ENCODE data around the gene FNDC3B. TPM values are rescaled to one million over a fixed set of nuclear protein-coding genes. Genes with fewer than 3 reads are reported as not detected.

The FNDC3B gene
- polyA plus RNA-seq, 1 donor: 56.3 TPM

DNA sequence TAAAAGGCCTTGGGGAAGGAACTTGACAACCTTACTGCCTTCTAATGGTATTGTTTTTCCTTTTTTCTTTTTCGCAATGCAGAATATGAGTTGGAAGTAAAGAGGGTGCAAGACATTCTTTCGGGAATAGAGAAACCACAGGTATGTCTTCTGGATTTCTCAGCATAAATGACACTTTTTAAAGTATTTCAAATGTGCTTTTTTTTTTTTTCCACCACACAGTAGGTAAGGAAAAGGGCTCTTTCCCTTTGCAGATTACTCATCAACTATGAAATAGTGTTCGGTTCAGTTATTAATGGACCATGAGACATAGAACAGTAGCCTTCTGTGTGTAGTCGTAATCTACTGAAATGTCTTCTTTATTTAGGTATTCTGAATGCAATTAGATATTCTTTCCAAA lies 246.5 kb downstream of the FNDC3B start:
- no peak for DNase-seq (ENCODE audit: low read depth)

DNA sequence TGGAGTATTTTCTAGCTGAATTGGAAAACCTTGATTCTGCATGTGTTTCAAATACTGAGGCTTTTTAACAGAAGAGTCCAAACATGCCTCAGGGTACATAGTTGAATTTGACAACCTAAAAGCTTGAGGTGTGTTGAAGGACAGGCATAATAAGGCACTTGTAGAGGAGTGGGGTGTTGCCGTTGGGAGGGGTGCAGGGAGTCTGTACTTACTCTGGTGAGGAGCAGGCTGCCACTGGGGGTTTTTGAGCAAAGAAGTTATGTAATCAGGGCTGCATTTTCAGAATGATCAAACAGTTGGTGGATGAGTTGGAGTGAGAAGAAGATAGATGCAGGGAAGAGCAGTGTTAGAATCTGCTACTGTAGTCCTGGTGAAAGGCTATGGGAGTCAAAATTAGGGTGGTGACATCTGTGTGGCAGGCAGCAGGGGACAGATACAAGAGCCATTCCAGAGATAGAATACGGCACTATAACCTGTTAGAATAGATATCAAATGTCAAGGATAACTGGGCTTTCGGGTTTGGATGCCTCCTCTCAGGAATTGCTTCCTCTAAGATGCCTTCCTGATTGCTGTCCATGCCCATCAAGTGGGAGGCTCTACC lies 247.3 kb downstream of the FNDC3B start:
- DNase-seq (ENCODE audit: low read depth): no peak

DNA sequence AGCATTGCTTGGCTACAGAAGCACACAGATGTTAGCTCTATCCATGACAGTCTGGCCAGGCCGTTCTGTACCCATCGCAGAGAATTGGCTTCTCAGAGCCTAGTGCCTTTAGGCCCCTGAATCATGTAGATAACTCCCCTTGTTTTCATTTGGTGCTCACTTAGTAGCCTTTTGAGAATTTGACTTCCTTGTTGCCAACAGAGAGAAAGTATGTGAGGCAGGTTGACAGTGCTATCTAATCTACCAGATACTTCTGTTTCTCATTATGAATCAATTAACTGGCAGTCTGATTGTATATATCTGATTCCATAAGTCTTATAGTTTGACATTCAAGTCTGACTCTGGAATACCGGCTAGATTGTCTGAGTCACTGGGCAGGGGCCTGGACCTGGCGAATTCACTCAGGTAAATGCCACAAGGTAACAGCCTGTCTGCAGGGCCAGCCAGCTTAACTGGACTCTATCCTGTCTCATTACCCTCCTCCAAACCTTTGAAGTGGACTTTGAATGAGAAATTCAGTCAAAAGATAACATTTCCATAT lies 248.6 kb downstream of the FNDC3B start:
- DNase-seq (ENCODE audit: low read depth): no peak

DNA sequence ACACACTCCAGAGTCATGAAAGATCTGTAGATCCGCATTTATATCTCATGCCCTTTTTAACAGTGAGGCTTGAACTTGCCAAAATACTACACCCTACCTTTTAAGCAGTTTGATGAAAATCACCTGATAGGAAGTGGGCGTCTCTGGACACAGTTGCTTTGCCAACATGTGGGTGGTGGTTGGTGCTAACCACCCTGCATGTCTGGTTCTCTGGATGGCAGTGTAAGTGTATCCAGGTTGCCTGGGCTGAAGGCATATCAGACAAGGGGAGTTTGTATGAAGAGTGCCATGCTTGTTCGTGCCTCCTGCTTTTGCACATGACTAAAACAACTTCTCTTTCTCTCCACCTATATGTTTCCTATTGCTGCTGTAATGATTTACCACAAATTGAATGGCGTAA lies 249.3 kb downstream of the FNDC3B start:
- DNase-seq (ENCODE audit: low read depth): no peak

DNA sequence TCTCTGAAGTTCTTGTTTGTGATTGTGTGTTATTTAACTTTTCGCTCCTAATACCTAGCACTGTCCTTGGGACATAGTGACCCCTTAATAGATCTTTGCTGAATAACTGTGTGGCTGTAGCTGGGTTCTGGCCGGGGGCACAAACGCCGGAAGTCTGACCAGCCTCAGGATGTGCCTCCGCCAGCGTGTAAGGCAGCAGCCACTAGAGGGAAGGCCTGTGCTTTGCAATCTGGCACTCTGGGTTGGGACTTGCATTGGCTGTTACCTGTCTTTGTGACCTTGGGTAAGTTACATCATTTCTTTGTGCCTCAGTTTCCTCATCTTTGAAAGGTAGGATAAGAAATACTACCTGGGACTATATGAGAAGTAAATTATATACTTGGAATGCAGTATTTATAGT lies 250.2 kb downstream of the FNDC3B start:
- DNase-seq (ENCODE audit: low read depth): no peak

DNA sequence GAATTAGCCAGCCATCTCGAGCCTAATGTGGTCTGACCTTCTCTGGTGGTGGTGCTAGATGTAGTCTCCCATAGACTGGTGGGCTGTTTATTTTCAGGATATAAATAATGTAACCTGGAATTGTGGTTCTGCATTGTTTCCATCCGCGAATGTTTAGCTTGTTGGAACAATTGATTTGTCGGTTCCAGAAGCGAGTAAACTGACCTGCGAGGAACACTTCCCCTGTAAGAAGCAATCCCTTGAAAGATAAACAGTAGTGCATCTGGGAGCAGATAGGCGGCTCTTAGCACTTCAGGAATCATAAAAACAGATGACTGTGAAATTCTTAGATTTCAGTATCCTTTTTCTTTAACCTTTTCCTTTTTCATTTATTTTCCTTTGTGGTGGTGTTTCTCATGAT lies 251.1 kb downstream of the FNDC3B start:
- DNase-seq (ENCODE audit: low read depth): no peak

DNA sequence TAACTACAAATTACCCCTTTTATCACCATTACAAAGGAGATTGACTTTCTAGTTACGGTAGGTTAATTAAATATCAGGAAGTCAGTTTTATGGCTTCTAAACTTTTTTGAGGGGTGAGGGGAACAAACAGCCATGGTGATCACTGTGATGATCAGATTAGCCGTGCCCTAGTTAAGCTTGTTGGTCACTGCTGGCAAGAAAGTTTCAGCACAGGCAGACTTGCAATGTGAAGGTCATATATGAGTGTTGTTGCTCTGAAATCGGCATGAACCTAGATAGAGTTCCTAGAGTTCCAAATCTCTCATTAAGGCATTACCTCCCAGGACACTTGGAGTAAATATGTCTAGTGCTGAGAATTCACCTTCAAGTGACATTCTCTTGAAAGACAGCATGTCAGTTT lies 252.3 kb downstream of the FNDC3B start:
- no peak for DNase-seq (ENCODE audit: low read depth)

DNA sequence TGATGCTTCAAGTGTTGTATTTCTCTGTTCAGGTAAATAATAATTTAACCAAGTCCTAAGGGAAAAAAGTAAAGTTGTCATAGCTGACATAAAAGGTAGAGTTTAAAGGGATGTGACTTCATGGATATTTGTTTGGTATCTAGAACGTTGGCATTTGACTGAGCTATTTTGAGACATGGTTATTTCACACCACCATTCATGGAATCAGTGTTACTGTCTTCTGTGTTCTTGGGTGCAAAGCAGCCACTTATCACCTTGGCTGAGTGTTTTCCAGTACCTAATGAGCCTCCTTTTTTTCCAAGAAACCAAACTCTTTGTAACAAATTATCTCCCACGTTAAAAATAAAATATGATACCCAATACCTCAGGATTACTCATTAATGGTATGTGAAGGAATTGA lies 253.0 kb downstream of the FNDC3B start:
- no peak for DNase-seq (ENCODE audit: low read depth)

DNA sequence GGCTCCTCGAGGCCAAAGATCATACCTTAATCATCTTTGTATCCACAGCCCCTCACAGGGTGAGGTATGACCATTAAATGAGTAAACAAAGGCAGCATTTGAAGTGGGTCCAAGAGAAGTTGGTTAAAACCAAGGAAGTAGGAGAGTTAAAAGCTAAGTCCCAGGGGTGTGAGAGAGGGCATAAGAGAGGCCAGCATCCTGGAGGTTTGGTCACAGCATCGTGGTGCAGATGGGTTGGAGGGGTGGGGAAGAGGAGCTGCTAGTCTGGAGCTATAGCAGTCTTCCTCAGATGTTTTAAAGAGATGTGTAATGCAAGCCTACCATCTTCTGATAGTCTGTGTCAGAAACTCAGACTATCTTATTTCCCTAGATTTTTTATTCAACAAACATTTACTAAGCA lies 253.7 kb downstream of the FNDC3B start:
- DNase-seq (ENCODE audit: low read depth): no peak

DNA sequence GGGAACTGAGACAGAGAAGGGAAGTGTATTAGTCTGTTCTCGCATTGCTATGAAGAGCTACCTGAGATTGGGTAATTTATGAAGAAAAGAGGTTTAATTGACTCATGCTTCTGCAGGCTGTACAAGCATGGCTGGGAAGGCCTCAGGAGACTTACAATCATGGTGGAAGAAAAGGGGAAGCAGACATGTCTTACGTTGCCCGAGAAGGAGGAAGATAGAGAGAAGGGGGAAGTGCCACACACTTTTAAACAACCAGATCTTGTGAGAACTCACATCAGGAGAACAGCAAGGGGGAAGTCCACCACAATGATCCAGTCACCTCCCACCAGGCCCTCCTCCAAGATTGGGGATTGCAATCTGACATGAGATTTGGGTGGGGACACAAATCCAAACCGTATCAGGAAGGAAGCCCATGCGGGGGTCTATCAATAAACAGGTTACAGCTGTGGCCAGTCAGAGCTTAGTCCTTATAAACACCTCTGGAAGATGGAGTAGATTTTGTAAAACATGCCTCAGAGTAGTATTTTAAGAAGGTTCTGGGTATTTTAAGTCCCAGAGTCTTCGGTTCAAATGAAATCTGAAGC lies 254.9 kb downstream of the FNDC3B start:
- no peak for DNase-seq (ENCODE audit: low read depth)

DNA sequence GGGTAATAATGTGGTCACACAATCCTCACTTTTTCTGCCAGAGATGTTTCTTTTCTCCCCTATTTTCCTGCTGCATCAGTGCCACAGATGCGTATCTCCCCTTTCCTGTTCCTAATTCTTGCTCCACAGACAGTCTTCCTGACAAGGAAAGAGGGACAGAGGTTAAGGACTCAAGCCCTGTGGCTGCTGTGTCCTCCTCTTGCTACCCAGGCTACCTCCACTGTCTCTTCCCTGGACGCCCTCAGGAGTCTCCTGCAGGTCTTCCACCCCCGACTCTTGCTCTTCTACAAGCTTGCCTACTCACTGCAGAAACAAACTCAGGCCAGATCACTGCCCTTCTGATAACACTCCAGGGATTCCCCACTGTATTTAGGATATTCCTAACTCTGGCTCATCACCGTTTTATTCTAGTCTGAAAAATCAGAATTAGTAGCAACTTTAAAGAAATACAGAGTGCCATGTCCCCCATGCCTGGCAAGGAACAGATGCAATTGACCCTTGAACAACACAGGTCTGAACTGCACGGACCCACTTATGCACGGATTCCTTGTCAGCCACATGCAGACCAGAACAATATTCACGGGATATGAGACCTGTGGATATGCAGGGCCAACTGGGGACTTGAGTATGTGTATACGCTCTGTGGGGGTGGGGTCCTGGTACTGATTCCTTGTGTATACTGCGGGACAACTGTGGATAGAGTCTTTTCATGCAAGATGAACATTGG lies 257.0 kb downstream of the FNDC3B start:
- no peak for DNase-seq (ENCODE audit: low read depth)

DNA sequence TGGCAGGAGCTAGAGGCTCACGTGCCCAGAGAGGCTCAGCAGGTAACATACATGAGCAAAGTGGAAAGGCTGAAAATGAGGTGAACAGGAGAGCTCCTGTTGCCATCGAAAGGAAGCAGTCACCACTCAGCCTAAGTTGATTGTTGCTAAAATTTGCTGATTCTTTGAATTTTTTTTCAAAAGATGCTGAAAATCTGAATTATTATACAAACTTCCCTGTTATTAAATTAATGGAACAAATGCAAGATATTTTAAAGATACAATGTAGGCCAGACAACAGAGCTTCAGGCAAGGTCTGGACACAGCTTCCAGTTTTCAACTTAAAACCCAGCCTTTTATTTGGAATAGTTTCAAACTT lies 257.6 kb downstream of the FNDC3B start:
- no peak for DNase-seq (ENCODE audit: low read depth)

DNA sequence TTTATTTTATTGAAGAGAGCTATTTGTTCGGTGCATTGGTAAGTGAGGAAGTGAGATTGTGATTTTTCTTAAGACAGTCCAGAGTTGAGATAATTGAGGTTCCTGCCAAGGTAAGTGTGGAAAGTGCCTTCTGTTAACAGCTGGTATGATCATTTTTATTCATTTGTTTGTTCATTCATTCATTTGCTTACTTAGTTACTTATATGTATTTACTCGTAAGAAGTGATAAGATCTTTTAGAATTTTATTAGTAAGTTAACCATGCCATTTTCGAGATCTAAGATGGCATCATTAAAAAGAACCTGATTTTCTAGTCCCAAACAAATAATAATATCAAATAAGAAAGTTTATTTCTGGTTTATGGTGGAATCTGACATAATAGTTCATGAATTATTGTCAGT lies 258.9 kb downstream of the FNDC3B start:
- DNase-seq (ENCODE audit: low read depth): no peak

DNA sequence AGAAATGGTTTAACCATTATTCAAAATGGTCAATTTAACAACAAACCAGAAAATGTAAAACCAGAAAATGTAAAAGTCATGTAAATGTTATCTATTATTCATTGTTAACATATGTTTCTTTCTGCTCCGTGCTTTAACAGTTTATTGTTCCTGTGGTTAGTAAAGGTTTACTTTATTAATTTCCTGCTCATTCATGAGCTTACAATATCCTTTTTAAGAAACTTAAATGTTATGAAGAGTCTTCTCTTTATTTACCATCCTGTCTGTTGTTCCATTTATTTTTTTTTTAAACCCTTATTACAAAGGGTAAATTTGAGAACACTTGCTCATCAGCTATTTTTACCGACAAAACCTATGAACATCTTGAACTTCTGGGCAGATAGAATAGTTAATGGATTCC lies 260.8 kb downstream of the FNDC3B start:
- DNase-seq (ENCODE audit: low read depth): no peak

DNA sequence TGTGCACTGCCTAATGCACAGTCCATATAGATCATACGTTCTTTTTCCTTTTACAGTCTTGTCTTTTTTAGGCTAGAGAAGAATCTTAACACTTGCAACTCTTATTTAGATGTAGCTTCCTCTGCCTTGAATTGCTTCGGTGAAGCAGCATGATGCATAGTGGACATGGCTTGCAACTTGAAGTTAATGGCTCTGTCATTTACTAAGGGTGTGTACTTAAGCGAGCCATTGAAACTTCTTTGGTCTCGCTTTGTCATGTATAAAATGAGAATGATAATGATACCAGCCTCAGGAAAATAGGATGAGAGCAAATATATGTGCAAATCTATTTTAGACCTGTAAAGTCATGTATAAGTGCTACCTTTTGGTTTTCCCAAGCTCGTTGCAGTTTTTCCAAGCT lies 261.5 kb downstream of the FNDC3B start:
- no peak for DNase-seq (ENCODE audit: low read depth)

DNA sequence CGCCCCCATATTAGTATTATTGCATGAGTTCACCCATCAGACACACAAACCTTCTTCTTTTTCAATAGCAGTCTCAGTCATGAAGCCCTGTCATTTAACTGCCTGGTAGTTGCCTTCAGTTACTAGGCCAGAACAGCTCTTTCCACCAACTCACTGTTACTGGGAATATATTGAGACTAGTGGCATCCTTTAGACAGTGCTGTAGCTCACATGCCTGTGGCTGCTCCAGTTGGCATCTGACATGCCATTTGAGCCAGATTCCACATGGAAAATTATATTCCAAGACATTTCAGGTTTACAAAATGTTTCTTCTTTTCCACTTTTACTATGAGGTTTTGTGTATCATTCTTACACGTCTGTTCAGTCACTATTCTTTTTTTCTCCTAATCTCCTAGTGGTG lies 262.8 kb downstream of the FNDC3B start:
- no peak for DNase-seq (ENCODE audit: low read depth)

DNA sequence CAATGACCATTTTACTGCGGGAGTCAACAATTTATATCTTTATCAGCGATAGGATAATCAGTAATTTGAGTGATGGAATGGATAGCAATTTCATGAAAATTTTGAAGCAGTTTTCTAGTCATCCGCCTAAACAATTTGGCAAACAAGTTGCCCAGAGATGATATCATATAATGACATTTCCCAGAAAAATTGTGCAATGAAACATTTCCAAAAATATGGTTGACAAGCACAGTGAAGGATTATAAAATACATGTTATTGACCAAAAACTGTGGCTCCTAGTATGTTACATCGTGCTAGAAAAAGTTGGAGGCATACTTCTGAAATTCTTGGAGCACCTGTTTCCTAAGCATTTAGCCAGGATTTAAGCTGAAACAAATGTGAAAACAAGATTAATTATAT lies 263.8 kb downstream of the FNDC3B start:
- DNase-seq (ENCODE audit: low read depth): no peak

DNA sequence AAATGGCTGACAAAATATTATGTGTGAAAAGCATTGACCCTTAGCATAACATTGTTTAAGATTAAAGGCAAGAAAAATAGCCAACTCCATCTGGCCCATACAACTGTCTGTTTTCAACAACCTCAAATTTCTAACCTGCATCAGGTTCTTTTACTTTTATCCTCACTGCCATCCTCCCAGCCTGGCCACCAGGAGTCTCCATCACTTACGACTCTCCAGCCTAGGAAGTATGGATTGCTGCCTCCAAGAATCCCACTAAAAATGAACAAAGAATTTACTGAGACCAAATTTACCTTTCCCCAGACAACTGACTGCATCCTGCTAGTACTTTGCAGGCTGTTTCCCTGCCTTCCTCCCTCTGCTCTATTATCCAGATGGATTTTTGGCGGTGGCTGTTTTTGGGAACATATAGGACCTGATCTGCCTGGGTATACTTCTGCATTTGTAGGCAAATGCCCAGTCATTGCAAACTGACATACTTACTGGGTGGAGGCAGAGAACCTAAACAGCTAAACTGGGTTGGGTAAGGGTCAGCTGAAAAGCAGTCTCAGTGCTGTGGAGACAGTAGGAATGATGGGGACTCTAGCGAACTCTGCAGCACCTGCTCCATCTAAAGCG lies 264.7 kb downstream of the FNDC3B start:
- DNase-seq (ENCODE audit: low read depth): no peak

DNA sequence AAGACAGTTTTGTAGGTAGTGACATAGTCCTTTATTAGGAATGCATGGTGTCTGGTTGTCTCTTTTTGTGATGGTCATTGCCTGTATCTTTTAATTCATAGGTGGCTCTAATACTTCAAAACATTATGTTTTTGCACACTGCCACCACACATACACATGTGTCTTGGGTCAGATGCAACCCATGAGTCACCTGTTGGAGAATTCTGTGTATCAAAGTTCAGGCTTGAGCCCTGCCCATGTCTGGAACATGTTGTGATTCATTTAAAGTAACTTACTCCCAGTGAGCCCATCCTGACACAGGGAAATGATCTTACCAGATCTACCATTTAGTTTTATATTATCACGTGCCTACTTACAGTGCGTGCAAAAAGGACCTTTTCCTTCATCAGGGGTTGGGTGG lies 266.2 kb downstream of the FNDC3B start:
- no peak for DNase-seq (ENCODE audit: low read depth)

DNA sequence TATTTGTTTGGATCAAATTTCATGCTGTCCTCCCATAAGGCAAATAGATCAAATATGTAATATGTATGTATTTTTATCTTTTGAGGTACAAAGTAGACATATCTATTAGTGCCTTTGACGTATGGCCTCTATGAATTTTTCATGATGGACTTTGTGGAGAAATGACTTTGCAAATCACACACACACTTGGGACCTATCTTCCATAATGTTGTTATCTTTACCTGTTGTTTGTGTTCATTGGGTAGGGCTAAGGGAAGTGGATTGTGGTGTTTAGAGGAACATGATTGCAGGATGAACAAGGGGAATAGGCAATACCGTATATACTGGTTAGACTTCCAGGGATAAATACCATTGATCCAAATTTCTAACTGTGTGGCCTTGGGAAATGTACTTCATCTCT lies 266.6 kb downstream of the FNDC3B start:
- no peak for DNase-seq (ENCODE audit: low read depth)

DNA sequence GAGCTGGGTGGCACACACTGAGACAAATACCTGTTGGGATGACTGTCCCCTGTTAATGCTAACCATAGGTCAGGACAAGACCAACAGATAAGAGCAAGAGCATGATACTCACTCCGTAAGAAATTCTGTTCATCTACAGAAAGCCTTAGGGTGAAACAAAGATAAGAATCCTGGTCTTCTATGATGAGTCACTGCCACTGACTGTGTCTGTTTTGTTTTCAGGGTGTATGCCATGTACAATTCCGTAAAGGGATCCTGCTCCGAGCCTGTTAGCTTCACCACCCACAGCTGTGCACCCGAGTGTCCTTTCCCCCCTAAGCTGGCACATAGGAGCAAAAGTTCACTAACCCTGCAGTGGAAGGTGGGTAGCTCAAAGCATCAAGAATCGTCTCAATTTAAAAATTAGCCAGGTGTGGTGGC lies 267.8 kb downstream of the FNDC3B start:
- DNase-seq (ENCODE audit: low read depth): no peak

DNA sequence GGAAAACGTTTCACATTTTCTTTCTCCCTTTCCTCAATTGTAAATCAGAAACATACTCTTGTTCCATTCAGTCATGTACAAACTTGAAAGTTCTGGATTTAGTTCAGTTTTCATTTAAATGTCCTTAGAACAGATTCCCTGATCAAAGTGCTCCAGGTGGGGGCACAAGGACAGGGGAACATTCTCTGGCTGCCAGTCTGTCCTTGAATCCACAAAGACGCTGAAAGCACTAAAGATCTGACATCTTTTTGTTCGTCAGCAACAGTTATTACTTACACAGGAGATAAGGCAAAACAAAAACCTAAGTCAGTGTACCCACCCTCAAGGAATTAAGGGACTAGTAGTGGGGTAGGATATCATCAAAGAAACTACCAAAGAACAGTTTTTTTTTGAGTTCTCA lies 269.7 kb downstream of the FNDC3B start:
- no peak for DNase-seq (ENCODE audit: low read depth)

All from forelimb muscle (tissue), 1 donor.